PC-9 (cell line): ENCODE data around the gene AHCYL2. TPM values are rescaled to one million over a fixed set of nuclear protein-coding genes. Genes with fewer than 3 reads are reported as not detected.

Source experiments
- BruUV-seq: library from RNA; stranded (reverse); fragments of 400-500 nt; replicated peaks from 2 replicates; lab custom pipeline; 2021; lab: Mats Ljungman, UMichigan
- CTCF ChIA-PET: fragments of 300-600 bp; sonication (Branson Sonifier 250); formaldehyde crosslinking; loops from one replicate; lab custom pipeline; 2022; ENCODE audit warnings: antibody characterized with exemption; lab: Charles Lee
- POLR2A ChIA-PET: fragments of 300-600 bp; sonication (Branson Sonifier 250); formaldehyde crosslinking; loops from one replicate; lab custom pipeline; 2022; ENCODE audit warnings: antibody characterized with exemption; ENCODE audit not compliant: unreplicated experiment; lab: Charles Lee
- DNase-seq, 2 experiments: peaks; one replicate each; pipeline versions ENCODE4 v3.0.0 to v3.0.0-alpha.2; 2015 to 2022; ENCODE audit warnings: mixed read lengths in 1 of 2
- H2AFZ ChIP-seq: fragments of 200-600 bp; sonication (generic); 2 replicates; pipeline ENCODE4 v1.8.1; 2017; ENCODE audit warnings: antibody characterized with exemption
- H3F3A ChIP-seq: fragments of 200-600 bp; sonication (generic); 2 replicates; pipeline ENCODE4 v1.8.1; 2017; ENCODE audit warnings: antibody characterized with exemption, mild to moderate bottlenecking, low read depth; ENCODE audit not compliant: insufficient read depth
- H3K27ac ChIP-seq: fragments of 200-600 bp; sonication (generic); 2 replicates; pipeline ENCODE4 v1.6.1; 2016; ENCODE audit warnings: mixed run types
- H3K27me3 ChIP-seq: fragments of 200-600 bp; sonication (generic); 2 replicates; pipeline ENCODE4 v1.6.1; 2016; ENCODE audit warnings: low read depth, mixed run types; ENCODE audit not compliant: insufficient read depth
- H3K36me3 ChIP-seq: fragments of 200-600 bp; sonication (generic); 2 replicates; pipeline ENCODE4 v1.6.1; 2016; ENCODE audit warnings: low read depth, mixed run types
- H3K4me1 ChIP-seq: fragments of 200-600 bp; sonication (generic); replicated peaks from 2 replicates; pipeline ENCODE4 v1.6.1; 2016; ENCODE audit warnings: mixed run types; ENCODE audit not compliant: insufficient read depth
- H3K4me2 ChIP-seq: fragments of 200-600 bp; sonication (generic); 2 replicates; pipeline ENCODE4 v1.6.1; 2017; ENCODE audit warnings: mixed run types
- H3K4me3 ChIP-seq: fragments of 200-600 bp; sonication (generic); 2 replicates; pipeline ENCODE4 v1.6.1; 2016; ENCODE audit warnings: mixed run types
- H3K79me2 ChIP-seq: fragments of 200-600 bp; sonication (generic); 2 replicates; pipeline ENCODE4 v1.6.1; 2017; ENCODE audit warnings: low read depth, mixed run types
- H3K9me2 ChIP-seq: fragments of 200-600 bp; sonication (generic); 2 replicates; pipeline ENCODE4 v1.8.1; 2017; ENCODE audit warnings: mild to moderate bottlenecking; ENCODE audit not compliant: insufficient read depth
- H3K9me3 ChIP-seq: fragments of 200-600 bp; sonication (generic); 2 replicates; pipeline ENCODE4 v1.8.1; 2016; ENCODE audit warnings: low read depth; ENCODE audit not compliant: insufficient read depth
- H4K20me1 ChIP-seq: fragments of 200-600 bp; sonication (generic); 2 replicates; pipeline ENCODE4 v1.8.1; 2017; ENCODE audit not compliant: insufficient read depth
- CTCF ChIP-seq: fragments of 200-600 bp; sonication (generic); conservative IDR thresholded peaks from 2 replicates; pipeline ENCODE4 v1.6.1; 2017; ENCODE audit warnings: mixed run types, antibody characterized with exemption, mild to moderate bottlenecking, moderate library complexity
- EZH2 ChIP-seq: fragments of 200-600 bp; sonication (generic); IDR thresholded peaks from 2 replicates; pipeline ENCODE4 v1.8.0; 2017; ENCODE audit warnings: antibody characterized with exemption, low read depth
- intact Hi-C: fragments of 100-400 bp; cut with micrococcal nuclease; formaldehyde crosslinking; loops from one replicate; pipeline ENCODE4 v1.10.0; 2022; ENCODE audit not compliant: unreplicated experiment
- total RNA-seq: library from RNA; stranded (reverse); gene quantifications from 2 replicates; pipeline ENCODE4 v1.2.3, GENCODE V29; 2021

AHCYL2 gene
- total RNA-seq, 1 experiment from 2014 or later, result 15.7 TPM

GRCh38 chr7:129390314-129390713 lies 165.5 kb downstream of the AHCYL2 start:
- CTCF ChIA-PET, result interaction anchor here (1.0 kb wide), 1 partner anchor 14 kb away, joined by 5 read pairs; no protein-coding TSS in a partner anchor
- no TSS peak for BruUV-seq

GRCh38 chr7:129391546-129392171 lies 166.8 kb downstream of the AHCYL2 start:
- POLR2A ChIA-PET, result interaction anchor here (0.6 kb wide), 1 partner anchor 32 kb away, joined by 3 read pairs; no protein-coding TSS in a partner anchor
- H2AFZ ChIP-seq, result no peak overlapping the region

More at GRCh38 chr7:129390314-129390713, 165.5 kb downstream of the AHCYL2 start:
- intact Hi-C loops, result no loop called here
- no peak overlapping the region for H3K4me3 ChIP-seq
- no peak overlapping the region for H3K4me2 ChIP-seq
- H3K4me1 ChIP-seq, result no peaks in the 10 kb centered on the region
- no peaks in the 10 kb centered on the region for H3F3A ChIP-seq
- no peak overlapping the region for H2AFZ ChIP-seq
- TF ChIP-seq CTCF (no peak), EZH2 (no peak)
- H3K79me2 ChIP-seq, result no peaks in the 10 kb centered on the region
- no peak for DNase-seq
- H4K20me1 ChIP-seq, result no peaks in the 10 kb centered on the region
- 0 out of 2 replicates have a peak, but pooled peaks cover 7% of the 10 kb centered on the region for H3K36me3 ChIP-seq
- H3K9me2 ChIP-seq, result no peaks in the 10 kb centered on the region
- no peaks in the 10 kb centered on the region for H3K27me3 ChIP-seq
- no peaks in the 10 kb centered on the region for H3K9me3 ChIP-seq
- POLR2A ChIA-PET, result no interaction called here
- no peak overlapping the region for H3K27ac ChIP-seq

DNA sequence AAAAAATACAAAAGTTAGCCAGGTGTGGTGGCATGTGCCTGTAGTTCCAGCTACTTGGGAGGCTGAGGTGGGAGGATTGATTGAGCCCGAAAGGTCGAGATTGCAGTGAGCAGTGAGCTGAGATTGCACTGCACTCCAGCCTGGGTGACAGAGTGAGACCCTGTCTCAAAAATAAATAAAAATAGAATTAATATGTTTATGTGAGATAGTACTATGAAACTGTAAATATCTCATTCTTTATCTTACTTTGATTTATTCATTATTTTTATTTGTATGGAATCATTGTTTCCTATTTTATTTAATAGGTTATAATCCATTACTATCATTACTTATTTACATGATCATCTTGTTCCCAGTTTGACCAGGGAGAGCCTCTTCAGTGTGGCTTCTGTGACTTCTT lies 168.4 kb downstream of the AHCYL2 start:
- no TSS peak for BruUV-seq
- DNase-seq, result no peak
- Histone ChIP-seq H3K9me3 (no peaks in the 10 kb centered on the region), H3K36me3 (0 out of 2 replicates have a peak, but pooled peaks cover 7% of the 10 kb centered on the region), H3F3A (no peaks in the 10 kb centered on the region), H3K4me1 (no peaks in the 10 kb centered on the region), H3K9me2 (no peaks in the 10 kb centered on the region), H2AFZ (no peak overlapping the region), H3K79me2 (no peaks in the 10 kb centered on the region), H3K27ac (no peak overlapping the region), H3K4me2 (no peak overlapping the region), H4K20me1 (no peaks in the 10 kb centered on the region), H3K27me3 (no peaks in the 10 kb centered on the region), H3K4me3 (no peak overlapping the region)
- ChIA-PET POLR2A (no interaction called here), CTCF (no interaction called here)
- TF ChIP-seq CTCF (no peak), EZH2 (no peak)
- intact Hi-C loops, result no loop called here

More at GRCh38 chr7:129391546-129392171, 166.8 kb downstream of the AHCYL2 start:
- Histone ChIP-seq H3K36me3 (0 out of 2 replicates have a peak, but pooled peaks cover 7% of the 10 kb centered on the region), H3K79me2 (no peaks in the 10 kb centered on the region), H3K4me3 (no peak overlapping the region), H3K27ac (no peak overlapping the region), H3K27me3 (no peaks in the 10 kb centered on the region), H3K4me2 (no peak overlapping the region), H3F3A (no peaks in the 10 kb centered on the region), H3K9me2 (no peaks in the 10 kb centered on the region), H4K20me1 (no peaks in the 10 kb centered on the region), H3K9me3 (no peaks in the 10 kb centered on the region), H3K4me1 (no peaks in the 10 kb centered on the region)
- no TSS peak for BruUV-seq
- TF ChIP-seq EZH2, result no peak
- TF ChIP-seq CTCF, result no peak
- CTCF ChIA-PET, result interaction anchor here (0.6 kb wide), 1 partner anchor 63 kb away, joined by 3 read pairs; no protein-coding TSS in a partner anchor
- intact Hi-C loops, result no loop called here
- DNase-seq, result no peak
